Smooth muscle cell (in vitro differentiated cells): ENCODE results near the gene ZNF22. TPM values are rescaled to one million over a fixed set of nuclear protein-coding genes. Genes with fewer than 3 reads are reported as not detected.

Experiments used
- DNase-seq: peaks from one replicate; lab custom pipeline; 2025; ENCODE audit not compliant: unreplicated experiment; lab: John Stamatoyannopoulos, UW
- H2AFZ ChIP-seq: fragments of 200-600 bp; sonication (generic); 2 replicates; pipeline ENCODE4 v1.6.0; 2016; ENCODE audit warnings: antibody characterized with exemption, low read depth, mild to moderate bottlenecking
- H3F3A ChIP-seq: fragments of 200-600 bp; sonication (generic); 2 replicates; pipeline ENCODE4 v1.6.0; 2017; ENCODE audit warnings: antibody characterized with exemption, low read depth
- H3K27ac ChIP-seq: fragments of 200-600 bp; sonication (generic); 2 replicates; pipeline ENCODE4 v1.5.1; 2016; ENCODE audit warnings: low read depth, mild to moderate bottlenecking
- H3K27me3 ChIP-seq: fragments of 200-600 bp; sonication (generic); 2 replicates; pipeline ENCODE4 v1.6.1; 2016; ENCODE audit warnings: low read depth, mild to moderate bottlenecking
- H3K36me3 ChIP-seq: fragments of 200-600 bp; sonication (generic); 2 replicates; pipeline ENCODE4 v1.5.1; 2016; ENCODE audit warnings: low read depth
- H3K4me1 ChIP-seq: fragments of 200-600 bp; sonication (generic); 2 replicates; pipeline ENCODE4 v1.5.1; 2016; ENCODE audit warnings: low read depth
- H3K4me2 ChIP-seq: fragments of 200-600 bp; sonication (generic); 2 replicates; pipeline ENCODE4 v1.6.0; 2016; ENCODE audit warnings: mild to moderate bottlenecking
- H3K4me3 ChIP-seq: fragments of 200-600 bp; sonication (generic); 2 replicates; pipeline ENCODE4 v1.5.1; 2016; ENCODE audit warnings: mild to moderate bottlenecking
- H3K79me2 ChIP-seq: fragments of 200-600 bp; sonication (generic); 2 replicates; pipeline ENCODE4 v1.6.0; 2016; ENCODE audit warnings: low read depth, mild to moderate bottlenecking
- H3K9ac ChIP-seq: fragments of 200-600 bp; sonication (generic); 2 replicates; pipeline ENCODE4 v1.6.0; 2016; ENCODE audit warnings: low read depth
- H3K9me3 ChIP-seq: fragments of 200-600 bp; sonication (generic); replicated peaks from 2 replicates; pipeline ENCODE4 v1.5.1; 2016; ENCODE audit warnings: low read depth
- H4K20me1 ChIP-seq: fragments of 200-600 bp; sonication (generic); 2 replicates; pipeline ENCODE4 v1.6.0; 2016; ENCODE audit warnings: low read depth
- WGBS: methylation state at CpG from one replicate; pipeline ENCODE4 v1.1.7; 2016; ENCODE audit warnings: low lambda C conversion rate; 5-methylcytosine and 5-hydroxymethylcytosine counted together
- polyA plus RNA-seq: library from polyadenylated mRNA; unstranded; fragments of >200 nt; fragmentation: Nextera tagmentation; extraction: Ambion mirVana; gene quantifications from 2 replicates; pipeline ENCODE4 v1.2.1, GENCODE V29; 2016
- total RNA-seq: library from RNA; depleted of rRNA; stranded (reverse); fragments of >200 nt; gene quantifications from 2 replicates; pipeline ENCODE4 v1.2.3, GENCODE V29; 2014
- TF ChIP-seq, protein P1 (sequence below): fragments of 200-600 bp; sonication (generic); IDR thresholded peaks from 2 replicates; pipeline ENCODE4 v1.5.1; 2017; ENCODE audit warnings: borderline replicate concordance, mild to moderate bottlenecking, antibody characterized with exemption; ENCODE audit not compliant: insufficient read depth, poor library complexity, severe bottlenecking

The ZNF22 gene
- total and polyA plus RNA-seq, 2 experiments from 2014 or later, result 30.7 to 38.9 TPM

DNA sequence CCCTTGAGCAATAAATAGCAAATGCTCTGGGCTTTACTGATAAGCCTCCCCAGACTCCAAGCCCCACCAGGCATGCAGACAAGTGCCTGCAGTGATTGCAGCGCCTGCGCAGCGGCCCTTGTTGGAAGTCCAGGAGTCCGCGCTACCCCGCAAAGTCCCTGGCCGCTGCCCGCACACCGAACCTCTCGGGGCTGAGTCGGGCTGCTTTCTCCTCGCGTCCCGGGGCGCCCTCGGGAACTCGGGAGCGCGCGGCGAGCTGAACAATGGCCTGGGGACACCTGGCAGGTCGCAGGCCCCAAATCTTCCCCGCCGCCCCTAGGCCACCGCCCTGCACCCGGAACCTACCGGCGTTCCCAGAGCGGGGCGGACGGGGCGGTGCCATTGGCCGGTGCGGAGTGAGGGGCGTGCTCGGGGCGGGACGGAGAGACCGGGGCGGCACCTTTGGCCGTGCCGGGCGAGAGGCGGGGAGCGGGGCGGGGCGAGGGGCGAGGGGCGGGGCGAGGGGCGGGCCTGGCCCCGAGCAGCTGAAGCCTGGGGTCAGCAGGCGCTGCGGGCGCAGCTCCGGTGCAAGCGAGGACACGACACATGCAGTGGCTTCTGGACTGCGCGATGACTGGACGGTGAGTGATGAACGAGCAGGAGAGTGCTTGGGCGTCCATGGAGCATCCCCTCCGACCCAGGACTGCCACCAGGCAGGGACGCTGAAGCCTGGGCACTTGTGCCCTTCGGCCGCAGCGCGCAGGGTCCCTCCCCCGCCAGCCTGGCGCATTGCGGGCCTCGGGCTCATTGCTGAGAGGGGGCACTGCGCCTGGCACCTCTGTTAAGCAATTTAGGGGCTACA is 41.3 kb upstream of the ZNF22 start, which contains the start of gene RASSF4:
Gene RASSF4, plus strand, starts transcription at position 556 of the 841 bp plus-strand sequence. CDS start 10,401 bp downstream, outside the sequence.
- no peaks in the 10 kb centered on the region for H3F3A ChIP-seq
- H3K4me3 ChIP-seq, result peak within 1 kb of the TSS; percentile 83
- peak within 1 kb of the TSS; percentile 65 for H3K9ac ChIP-seq
- H3K79me2 ChIP-seq, result no peaks in the 10 kb centered on the region
- DNase-seq, result peak; percentile 87
- H2AFZ ChIP-seq, result peak within 1 kb of the TSS; percentile 82
- no peaks in the 10 kb centered on the region for H3K36me3 ChIP-seq
- 4% methylated on average over 44 of the region's 74 CpGs for WGBS
- H3K4me2 ChIP-seq, result peak within 1 kb of the TSS; percentile 91
- no peaks in the 10 kb centered on the region for H3K27me3 ChIP-seq
- peak within 1 kb of the TSS; percentile 73 for H3K27ac ChIP-seq
- TF ChIP-seq, protein P1, sequence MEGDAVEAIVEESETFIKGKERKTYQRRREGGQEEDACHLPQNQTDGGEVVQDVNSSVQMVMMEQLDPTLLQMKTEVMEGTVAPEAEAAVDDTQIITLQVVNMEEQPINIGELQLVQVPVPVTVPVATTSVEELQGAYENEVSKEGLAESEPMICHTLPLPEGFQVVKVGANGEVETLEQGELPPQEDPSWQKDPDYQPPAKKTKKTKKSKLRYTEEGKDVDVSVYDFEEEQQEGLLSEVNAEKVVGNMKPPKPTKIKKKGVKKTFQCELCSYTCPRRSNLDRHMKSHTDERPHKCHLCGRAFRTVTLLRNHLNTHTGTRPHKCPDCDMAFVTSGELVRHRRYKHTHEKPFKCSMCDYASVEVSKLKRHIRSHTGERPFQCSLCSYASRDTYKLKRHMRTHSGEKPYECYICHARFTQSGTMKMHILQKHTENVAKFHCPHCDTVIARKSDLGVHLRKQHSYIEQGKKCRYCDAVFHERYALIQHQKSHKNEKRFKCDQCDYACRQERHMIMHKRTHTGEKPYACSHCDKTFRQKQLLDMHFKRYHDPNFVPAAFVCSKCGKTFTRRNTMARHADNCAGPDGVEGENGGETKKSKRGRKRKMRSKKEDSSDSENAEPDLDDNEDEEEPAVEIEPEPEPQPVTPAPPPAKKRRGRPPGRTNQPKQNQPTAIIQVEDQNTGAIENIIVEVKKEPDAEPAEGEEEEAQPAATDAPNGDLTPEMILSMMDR, result no peak
- H3K9me3 ChIP-seq, result no peaks in the 10 kb centered on the region
- H3K4me1 ChIP-seq, result peaks cover 24% of the 10 kb centered on the region
- no peaks in the 10 kb centered on the region for H4K20me1 ChIP-seq

DNA sequence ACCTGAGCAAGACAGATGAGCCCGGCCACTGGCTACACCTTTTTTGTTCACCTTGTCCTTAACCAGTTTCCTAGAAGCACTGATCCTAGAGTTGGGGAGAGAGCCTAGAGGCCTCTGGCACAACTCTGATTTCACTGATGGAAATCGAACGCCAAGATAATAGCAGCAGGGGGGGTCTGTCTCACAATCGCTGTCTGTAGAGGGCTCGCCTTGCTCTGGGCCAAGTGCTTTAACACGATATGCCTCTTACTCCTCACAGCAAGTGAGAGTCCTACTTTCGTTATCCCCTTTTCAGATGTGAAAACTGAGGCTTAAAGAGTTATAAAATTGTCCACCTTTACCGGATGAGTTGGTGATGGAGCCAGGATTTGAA is 40.6 kb upstream of the ZNF22 start:
- Histone ChIP-seq H3K4me3 (peak overlapping the region; percentile 83), H3F3A (no peaks in the 10 kb centered on the region), H3K9me3 (no peaks in the 10 kb centered on the region), H2AFZ (peak overlapping the region; percentile 69), H3K9ac (no peak overlapping the region), H3K4me2 (peak overlapping the region; percentile 91), H3K27me3 (no peaks in the 10 kb centered on the region), H3K27ac (no peak overlapping the region), H3K79me2 (no peaks in the 10 kb centered on the region), H3K4me1 (peaks cover 30% of the 10 kb centered on the region), H4K20me1 (no peaks in the 10 kb centered on the region), H3K36me3 (no peaks in the 10 kb centered on the region)
- TF ChIP-seq, protein P1, result no peak
- no peak for DNase-seq
- 46% methylated on average over 8 of the region's 8 CpGs for WGBS

DNA sequence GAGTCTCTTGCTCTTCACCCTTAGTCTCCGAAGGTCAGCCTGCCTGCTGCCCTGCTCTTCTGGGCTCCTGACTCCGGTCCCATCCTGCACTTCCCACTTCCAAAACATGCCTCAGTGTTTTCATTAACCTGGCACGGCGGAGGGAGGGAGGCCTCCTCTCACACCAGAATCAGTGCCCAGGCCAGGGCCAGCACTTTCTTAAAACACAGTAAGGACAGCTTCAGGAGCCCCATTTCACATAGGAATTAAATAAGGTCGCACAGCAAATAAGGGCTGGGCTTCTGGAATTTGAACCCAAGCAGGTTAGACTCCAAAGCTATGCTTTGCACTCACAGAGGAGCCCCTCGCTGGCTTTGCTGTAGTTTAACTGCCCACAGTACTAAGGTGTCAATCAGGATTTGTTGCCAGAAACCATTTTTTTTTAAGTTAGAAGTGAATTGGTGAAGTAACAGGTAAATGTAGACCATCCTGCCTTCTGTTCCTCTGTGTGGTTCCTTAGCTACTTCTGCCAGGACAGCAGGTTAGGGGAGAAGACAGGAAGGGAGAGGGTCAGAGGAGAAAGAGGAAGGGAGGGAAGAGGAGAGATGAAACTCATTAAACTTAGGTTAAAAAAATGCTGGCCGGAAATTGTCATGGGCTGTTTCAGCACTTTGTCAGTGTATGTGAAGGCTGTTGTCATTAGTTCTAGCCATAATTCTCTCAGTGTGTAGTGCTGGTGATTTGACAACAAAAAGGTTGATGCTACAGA is 40.1 kb upstream of the ZNF22 start:
- Histone ChIP-seq H3K9ac (no peak overlapping the region), H3K27ac (no peak overlapping the region), H4K20me1 (no peaks in the 10 kb centered on the region), H3K36me3 (no peaks in the 10 kb centered on the region), H3K4me2 (peak overlapping the region; percentile 91), H3F3A (no peaks in the 10 kb centered on the region), H3K4me1 (peaks cover 32% of the 10 kb centered on the region), H3K9me3 (no peaks in the 10 kb centered on the region), H2AFZ (no peak overlapping the region), H3K4me3 (no peak overlapping the region), H3K79me2 (no peaks in the 10 kb centered on the region), H3K27me3 (no peaks in the 10 kb centered on the region)
- 86% methylated on average over 7 of the region's 7 CpGs for WGBS
- no peak for DNase-seq
- TF ChIP-seq, protein P1, result no peak
